Chondrocyte (in vitro differentiated cells): ENCODE data around the gene EML6. TPM values are rescaled to one million over a fixed set of nuclear protein-coding genes. Genes with fewer than 3 reads are reported as not detected.

Source experiments
- DNase-seq: peaks from one replicate; pipeline ENCODE4 v3.0.0; 2021; ENCODE audit warnings: mixed read lengths, low spot score
- H3K27ac Mint-ChIP-seq: one replicate; pipeline ENCODE4 v1.8.0; 2021; ENCODE audit warnings: mild to moderate bottlenecking, moderate library complexity, mixed read lengths; ENCODE audit not compliant: unreplicated experiment
- H3K27me3 Mint-ChIP-seq: 2 replicates; pipeline ENCODE4 v1.8.0; 2021; ENCODE audit warnings: low read depth, mixed read lengths
- H3K36me3 Mint-ChIP-seq: 2 replicates; pipeline ENCODE4 v1.8.0; 2021; ENCODE audit warnings: low read depth, mixed read lengths
- H3K4me1 Mint-ChIP-seq: 2 replicates; pipeline ENCODE4 v1.8.0; 2021; ENCODE audit warnings: low read depth, mild to moderate bottlenecking, mixed read lengths
- H3K4me3 Mint-ChIP-seq: one replicate; pipeline ENCODE4 v1.8.0; 2021; ENCODE audit warnings: mild to moderate bottlenecking, moderate library complexity, mixed read lengths; ENCODE audit not compliant: unreplicated experiment
- H3K9me3 Mint-ChIP-seq: 2 replicates; pipeline ENCODE4 v1.8.0; 2021; ENCODE audit warnings: low read depth, mixed read lengths
- CTCF ChIP-seq: fragments of 200-600 bp; sonication (generic); IDR thresholded peaks from 2 replicates; pipeline ENCODE4 v1.5.0; 2021; ENCODE audit warnings: antibody characterized with exemption, mild to moderate bottlenecking, moderate library complexity
- total RNA-seq: library from RNA; stranded (reverse); gene quantifications from 3 replicates; pipeline ENCODE4 v1.2.1, GENCODE V29; 2021

Gene EML6
- total RNA-seq, 1 donor from 2014 or later: 1.1 TPM

- Mint-ChIP-seq H3K27ac (no peak overlapping the region), H3K27me3 (peaks cover 2% of the 10 kb centered on the region)
- TF ChIP-seq CTCF: no peak
Measured at GRCh38 chr2:54928719-54929118, 205.3 kb downstream of the EML6 start.

GRCh38 chr2:54931473-54931872 lies 208.0 kb downstream of the EML6 start:
- TF ChIP-seq CTCF: no peak
- Mint-ChIP-seq H3K36me3 (no peaks in the 10 kb centered on the region), H3K4me3 (no peak overlapping the region), H3K9me3 (no peaks in the 10 kb centered on the region), H3K27ac (no peak overlapping the region), H3K27me3 (peaks cover 2% of the 10 kb centered on the region), H3K4me1 (no peaks in the 10 kb centered on the region)
- DNase-seq: no peak

More at GRCh38 chr2:54928719-54929118, 205.3 kb downstream of the EML6 start:
- no peaks in the 10 kb centered on the region for H3K36me3 Mint-ChIP-seq
- no peak for DNase-seq
- no peak overlapping the region for H3K4me3 Mint-ChIP-seq
- no peaks in the 10 kb centered on the region for H3K9me3 Mint-ChIP-seq
- peaks cover 5% of the 10 kb centered on the region for H3K4me1 Mint-ChIP-seq

GRCh38 chr2:54935389-54935788 lies 211.9 kb downstream of the EML6 start:
- no peaks in the 10 kb centered on the region for H3K9me3 Mint-ChIP-seq
- H3K4me3 Mint-ChIP-seq: no peak overlapping the region
- no peak for TF ChIP-seq CTCF
- H3K36me3 Mint-ChIP-seq: no peaks in the 10 kb centered on the region
- no peak overlapping the region for H3K27ac Mint-ChIP-seq
- peaks cover 7% of the 10 kb centered on the region for H3K4me1 Mint-ChIP-seq
- peaks cover 2% of the 10 kb centered on the region for H3K27me3 Mint-ChIP-seq
- no peak for DNase-seq

GRCh38 chr2:54936766-54937165 lies 213.3 kb downstream of the EML6 start:
- Mint-ChIP-seq H3K27ac (no peak overlapping the region), H3K36me3 (no peaks in the 10 kb centered on the region), H3K4me1 (peaks cover 7% of the 10 kb centered on the region), H3K4me3 (no peak overlapping the region), H3K27me3 (peaks cover 2% of the 10 kb centered on the region), H3K9me3 (no peaks in the 10 kb centered on the region)
- DNase-seq: no peak
- TF ChIP-seq CTCF: no peak

GRCh38 chr2:54939446-54940118 lies 216.1 kb downstream of the EML6 start:
- Mint-ChIP-seq H3K27me3 (no peaks in the 10 kb centered on the region), H3K27ac (no peak overlapping the region), H3K36me3 (no peaks in the 10 kb centered on the region), H3K4me1 (peaks cover 7% of the 10 kb centered on the region), H3K9me3 (no peaks in the 10 kb centered on the region), H3K4me3 (no peak overlapping the region)
- TF ChIP-seq CTCF: no peak
- DNase-seq: no peak
